ENCODE data around the gene ESPN. TPM values are rescaled to one million over a fixed set of nuclear protein-coding genes. Genes with fewer than 3 reads are reported as not detected.

The ESPN gene
- polyA plus RNA-seq, 4 donors, result 83.5 to 356 (median 285) TPM

DNA sequence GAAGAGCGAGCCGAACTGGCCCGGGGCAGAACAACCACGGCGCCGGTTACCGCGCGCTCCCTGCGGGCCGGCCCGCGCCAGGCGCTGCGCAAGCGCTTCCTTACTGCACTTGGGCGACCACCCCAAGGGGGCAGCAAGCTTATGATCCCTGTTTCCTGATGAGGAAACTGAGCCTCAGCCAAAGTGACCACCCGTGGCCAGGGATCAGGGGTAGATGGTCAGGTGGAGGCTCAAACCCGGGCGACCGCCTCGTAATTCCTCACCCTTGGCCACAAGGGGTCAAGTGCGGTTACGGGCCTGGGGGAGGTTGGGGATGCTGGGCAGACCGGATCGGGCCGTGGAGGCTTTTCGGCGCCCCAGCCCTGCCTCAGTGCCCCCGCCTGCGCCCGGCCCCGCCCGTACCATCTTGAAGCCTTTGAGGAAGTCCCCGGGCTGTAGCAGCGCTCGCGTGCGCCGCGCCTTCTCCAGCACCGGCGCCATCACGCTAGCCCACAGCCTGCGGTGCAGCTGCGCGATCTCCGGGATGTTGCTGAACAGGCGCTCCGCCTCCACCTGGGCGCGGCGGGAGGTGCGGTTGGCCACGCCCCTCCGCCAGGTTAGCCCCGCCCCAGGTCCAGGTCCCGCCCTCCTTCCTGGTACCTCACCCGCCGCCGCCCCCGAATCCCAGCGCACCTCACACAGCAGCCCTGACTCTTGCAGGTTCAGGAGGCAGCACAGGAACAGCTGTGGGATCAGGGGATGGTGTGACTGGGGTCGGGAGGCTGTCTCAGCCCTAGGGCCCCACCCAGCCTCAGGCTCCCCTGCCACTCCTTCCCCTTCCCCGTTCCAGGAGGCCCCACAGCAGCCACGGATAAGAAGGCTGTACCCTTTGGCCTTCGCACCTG, 46.8 kb downstream of the ESPN start:
- FAIRE-seq, result no peak
- peaks cover 0 to 65% (median 0%) of the 10 kb centered on the region in 3 donors for H3K36me3 ChIP-seq (ENCODE audit: control insufficient read depth in 3 of 3, insufficient read depth in 2 of 3, low read depth in 1 of 3, low read length in 3 of 3)
- peak overlapping the region in 2 of 3 donors; percentile 29 to 50 for H3K4me3 ChIP-seq (ENCODE audit: low read depth in 1 of 3, low read length in 3 of 3)
- WGBS, 3 donors, result 41 to 67% (median 53%) methylated on average over 48 to 67 of the region's 67 CpGs
- H3K27me3 ChIP-seq (ENCODE audit: control insufficient read depth in 3 of 3, insufficient read depth in 3 of 3, low read length in 3 of 3), result no peaks in the 10 kb centered on the region
- no peaks in the 10 kb centered on the region for H3K9me3 ChIP-seq (ENCODE audit: control insufficient read depth in 2 of 2, insufficient read depth in 1 of 2, low read depth in 1 of 2, low read length in 1 of 2)
- DNase-seq, result peak in 1 of 2 donors; percentile 88
- peaks cover 3 to 82% (median 5%) of the 10 kb centered on the region in 3 donors for H3K4me1 ChIP-seq (ENCODE audit: control insufficient read depth in 3 of 3, insufficient read depth in 2 of 3, low read depth in 1 of 3, low read length in 2 of 3)
- H3K27ac ChIP-seq (ENCODE audit: low read depth in 1 of 3, low read length in 2 of 3), result peak overlapping the region; percentile 95 to 99 (median 98)

DNA sequence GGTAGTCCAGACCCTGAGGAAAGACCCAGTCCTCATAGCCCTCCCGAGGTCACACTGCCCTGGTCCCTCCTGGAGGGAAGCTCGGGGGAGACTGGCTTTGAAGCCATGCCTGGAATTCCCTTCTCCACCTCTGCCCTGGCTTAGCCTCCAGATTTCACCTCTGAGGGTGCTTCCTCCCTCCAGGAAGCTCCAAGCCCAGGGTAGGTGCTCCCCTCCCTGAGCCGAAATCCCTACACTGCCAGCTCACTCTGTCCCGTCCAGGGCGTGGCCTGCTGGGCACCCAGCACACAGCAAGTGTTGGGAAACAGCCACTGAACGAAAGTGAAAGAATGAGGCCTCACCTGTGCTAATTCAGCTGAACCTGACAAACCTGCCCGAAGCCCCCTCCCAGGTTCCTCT, 47.4 kb downstream of the ESPN start:
- DNase-seq (peak; percentile 97), FAIRE-seq (no peak)
- H3K9me3 ChIP-seq (ENCODE audit: control insufficient read depth in 2 of 2, insufficient read depth in 1 of 2, low read depth in 1 of 2, low read length in 1 of 2), result no peaks in the 10 kb centered on the region
- peaks cover 0 to 64% (median 0%) of the 10 kb centered on the region in 3 donors for H3K36me3 ChIP-seq (ENCODE audit: control insufficient read depth in 3 of 3, insufficient read depth in 2 of 3, low read depth in 1 of 3, low read length in 3 of 3)
- H3K27me3 ChIP-seq (ENCODE audit: control insufficient read depth in 3 of 3, insufficient read depth in 3 of 3, low read length in 3 of 3), result no peaks in the 10 kb centered on the region
- WGBS, 3 donors, result 17 to 62% (median 37%) methylated on average over 7 of the region's 7 CpGs
- peak overlapping the region; percentile 95 to 99 (median 98) for H3K27ac ChIP-seq (ENCODE audit: low read depth in 1 of 3, low read length in 2 of 3)
- H3K4me3 ChIP-seq (ENCODE audit: low read depth in 1 of 3, low read length in 3 of 3), result peak overlapping the region in 2 of 3 donors; percentile 29 to 50
- H3K4me1 ChIP-seq (ENCODE audit: control insufficient read depth in 3 of 3, insufficient read depth in 2 of 3, low read depth in 1 of 3, low read length in 2 of 3), result peaks cover 4 to 81% (median 5%) of the 10 kb centered on the region in 3 donors

DNA sequence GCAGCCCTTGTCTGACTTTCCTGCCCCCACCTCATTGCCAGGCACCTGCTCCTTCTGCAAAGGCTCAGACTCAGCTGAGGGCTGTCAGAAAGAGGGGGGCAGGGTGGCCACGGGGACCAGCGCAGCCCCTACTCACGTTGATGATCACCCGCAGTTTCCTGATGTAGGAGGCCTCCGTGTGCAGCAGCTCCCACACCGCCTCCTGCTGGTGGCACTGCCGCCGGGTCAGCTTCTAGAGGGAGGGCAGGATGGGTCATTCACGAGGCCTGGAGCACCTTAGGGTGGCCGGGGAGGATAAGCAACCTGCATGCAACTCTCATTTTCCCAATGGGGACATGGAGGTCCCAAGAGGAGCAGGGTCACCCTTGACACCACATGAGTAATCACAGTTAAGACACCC, 47.8 kb downstream of the ESPN start:
- no peaks in the 10 kb centered on the region for H3K27me3 ChIP-seq (ENCODE audit: control insufficient read depth in 3 of 3, insufficient read depth in 3 of 3, low read length in 3 of 3)
- no peak overlapping the region for H3K4me3 ChIP-seq (ENCODE audit: low read depth in 1 of 3, low read length in 3 of 3)
- no peak for FAIRE-seq
- H3K9me3 ChIP-seq (ENCODE audit: control insufficient read depth in 2 of 2, insufficient read depth in 1 of 2, low read depth in 1 of 2, low read length in 1 of 2), result no peaks in the 10 kb centered on the region
- H3K27ac ChIP-seq (ENCODE audit: low read depth in 1 of 3, low read length in 2 of 3), result peak overlapping the region; percentile 95 to 99 (median 98)
- DNase-seq, result no peak
- WGBS, 3 donors, result 16 to 57% (median 30%) methylated on average over 10 of the region's 10 CpGs
- peaks cover 0 to 62% (median 0%) of the 10 kb centered on the region in 3 donors for H3K36me3 ChIP-seq (ENCODE audit: control insufficient read depth in 3 of 3, insufficient read depth in 2 of 3, low read depth in 1 of 3, low read length in 3 of 3)
- peaks cover 5 to 81% (median 5%) of the 10 kb centered on the region in 3 donors for H3K4me1 ChIP-seq (ENCODE audit: control insufficient read depth in 3 of 3, insufficient read depth in 2 of 3, low read depth in 1 of 3, low read length in 2 of 3)

DNA sequence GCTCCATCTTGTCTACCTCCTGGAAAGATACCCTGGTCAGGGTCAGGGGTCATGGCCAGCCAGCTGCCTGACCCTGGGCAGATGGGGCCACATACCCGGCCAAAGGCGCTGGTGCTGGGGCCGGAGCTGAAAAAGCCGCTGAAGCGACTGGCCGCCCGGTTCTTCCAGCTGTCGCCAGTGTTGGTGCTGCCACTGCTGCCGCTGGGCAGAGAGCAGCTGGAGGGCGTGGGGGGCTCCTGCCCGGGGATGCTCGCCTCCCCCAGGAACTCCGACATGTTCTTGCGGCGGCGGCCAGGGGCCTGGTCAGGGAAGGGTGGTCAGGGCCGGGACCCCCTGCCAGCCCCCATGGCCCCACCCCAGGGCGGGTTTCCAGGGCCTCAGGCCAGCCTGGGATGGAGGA, 48.6 kb downstream of the ESPN start:
- FAIRE-seq (no peak), DNase-seq (no peak)
- no peak overlapping the region for H3K4me3 ChIP-seq (ENCODE audit: low read depth in 1 of 3, low read length in 3 of 3)
- no peaks in the 10 kb centered on the region for H3K9me3 ChIP-seq (ENCODE audit: control insufficient read depth in 2 of 2, insufficient read depth in 1 of 2, low read depth in 1 of 2, low read length in 1 of 2)
- peaks cover 0 to 54% (median 0%) of the 10 kb centered on the region in 3 donors for H3K36me3 ChIP-seq (ENCODE audit: control insufficient read depth in 3 of 3, insufficient read depth in 2 of 3, low read depth in 1 of 3, low read length in 3 of 3)
- WGBS, 3 donors, result 33 to 81% (median 43%) methylated on average over 18 of the region's 18 CpGs
- peaks cover 5 to 78% (median 5%) of the 10 kb centered on the region in 3 donors for H3K4me1 ChIP-seq (ENCODE audit: control insufficient read depth in 3 of 3, insufficient read depth in 2 of 3, low read depth in 1 of 3, low read length in 2 of 3)
- H3K27ac ChIP-seq (ENCODE audit: low read depth in 1 of 3, low read length in 2 of 3), result peak overlapping the region in 2 of 3 donors; percentile 13 to 98
- H3K27me3 ChIP-seq (ENCODE audit: control insufficient read depth in 3 of 3, insufficient read depth in 3 of 3, low read length in 3 of 3), result no peaks in the 10 kb centered on the region

- peak; percentile 55 to 58 for DNase-seq
- Histone ChIP-seq H3K4me1 (ENCODE audit: control insufficient read depth in 3 of 3, insufficient read depth in 2 of 3, low read depth in 1 of 3, low read length in 2 of 3) (peaks cover 5 to 80% (median 5%) of the 10 kb centered on the region in 3 donors), H3K27ac (ENCODE audit: low read depth in 1 of 3, low read length in 2 of 3) (no peak overlapping the region), H3K9me3 (ENCODE audit: control insufficient read depth in 2 of 2, insufficient read depth in 1 of 2, low read depth in 1 of 2, low read length in 1 of 2) (no peaks in the 10 kb centered on the region), H3K27me3 (ENCODE audit: control insufficient read depth in 3 of 3, insufficient read depth in 3 of 3, low read length in 3 of 3) (no peaks in the 10 kb centered on the region), H3K4me3 (ENCODE audit: low read depth in 1 of 3, low read length in 3 of 3) (peak overlapping the region in 1 of 3 donors; percentile 9), H3K36me3 (ENCODE audit: control insufficient read depth in 3 of 3, insufficient read depth in 2 of 3, low read depth in 1 of 3, low read length in 3 of 3) (peaks cover 0 to 44% (median 0%) of the 10 kb centered on the region in 3 donors)
- WGBS, 3 donors, result 15 to 61% (median 38%) methylated on average over 26 to 33 of the region's 33 CpGs
- no peak for FAIRE-seq
These were observed 49.6 kb downstream of the ESPN start for GRCh38 chr1:6473974-6474814.

- FAIRE-seq (no peak), DNase-seq (no peak)
- Histone ChIP-seq H3K27me3 (ENCODE audit: control insufficient read depth in 3 of 3, insufficient read depth in 3 of 3, low read length in 3 of 3) (no peaks in the 10 kb centered on the region), H3K36me3 (ENCODE audit: control insufficient read depth in 3 of 3, insufficient read depth in 2 of 3, low read depth in 1 of 3, low read length in 3 of 3) (peaks cover 0 to 37% (median 0%) of the 10 kb centered on the region in 3 donors), H3K4me3 (ENCODE audit: low read depth in 1 of 3, low read length in 3 of 3) (no peak overlapping the region), H3K27ac (ENCODE audit: low read depth in 1 of 3, low read length in 2 of 3) (no peak overlapping the region), H3K9me3 (ENCODE audit: control insufficient read depth in 2 of 2, insufficient read depth in 1 of 2, low read depth in 1 of 2, low read length in 1 of 2) (no peaks in the 10 kb centered on the region), H3K4me1 (ENCODE audit: control insufficient read depth in 3 of 3, insufficient read depth in 2 of 3, low read depth in 1 of 3, low read length in 2 of 3) (peaks cover 5 to 84% (median 5%) of the 10 kb centered on the region in 3 donors)
- 37 to 66% (median 44%) methylated on average over 12 to 13 of the region's 13 CpGs for WGBS, 3 donors
These were observed 50.3 kb downstream of the ESPN start for GRCh38 chr1:6474815-6475282.

DNA sequence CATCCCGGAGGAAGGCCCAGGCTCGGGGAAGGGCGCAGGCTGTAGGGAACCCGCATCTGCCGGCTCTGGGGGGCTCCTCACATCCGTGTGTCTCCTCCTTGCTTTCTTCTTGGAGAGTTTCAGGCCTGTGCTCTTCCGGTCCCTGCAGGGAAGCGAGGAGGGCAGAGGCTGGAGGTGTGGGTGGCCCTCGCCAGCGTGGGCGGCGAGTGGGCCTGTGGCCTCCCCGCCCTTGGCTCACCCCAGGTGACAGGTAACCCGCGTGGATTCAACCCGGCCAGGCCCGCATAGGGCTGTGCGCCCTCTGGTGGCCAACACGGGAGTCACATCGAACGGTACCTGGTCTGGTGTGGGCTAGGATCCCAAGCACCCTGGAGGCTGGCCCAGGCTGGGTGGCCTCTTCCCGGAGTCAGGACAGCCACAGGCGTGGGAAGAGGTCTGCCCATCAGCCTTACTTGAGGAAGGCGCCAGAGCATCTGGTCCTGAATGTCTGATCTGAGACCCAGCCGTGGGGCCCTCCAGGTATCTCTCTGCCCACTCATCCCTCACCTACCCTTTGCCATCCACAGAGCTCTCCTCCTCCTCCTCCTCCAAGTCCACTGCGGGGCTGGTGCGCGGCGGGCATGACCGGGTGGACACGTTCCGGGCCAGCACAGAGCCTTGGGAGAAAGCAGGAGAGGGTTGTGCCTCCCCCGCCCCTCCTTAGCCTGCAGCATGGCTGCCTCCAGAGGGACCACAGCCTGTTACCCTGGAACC, 51.0 kb downstream of the ESPN start:
- Histone ChIP-seq H3K36me3 (ENCODE audit: control insufficient read depth in 3 of 3, insufficient read depth in 2 of 3, low read depth in 1 of 3, low read length in 3 of 3) (peaks cover 0 to 30% (median 0%) of the 10 kb centered on the region in 3 donors), H3K9me3 (ENCODE audit: control insufficient read depth in 2 of 2, insufficient read depth in 1 of 2, low read depth in 1 of 2, low read length in 1 of 2) (no peaks in the 10 kb centered on the region), H3K27ac (ENCODE audit: low read depth in 1 of 3, low read length in 2 of 3) (peak overlapping the region in 2 of 3 donors; percentile 47 to 76), H3K27me3 (ENCODE audit: control insufficient read depth in 3 of 3, insufficient read depth in 3 of 3, low read length in 3 of 3) (no peaks in the 10 kb centered on the region), H3K4me1 (ENCODE audit: control insufficient read depth in 3 of 3, insufficient read depth in 2 of 3, low read depth in 1 of 3, low read length in 2 of 3) (peaks cover 5 to 84% (median 5%) of the 10 kb centered on the region in 3 donors), H3K4me3 (ENCODE audit: low read depth in 1 of 3, low read length in 3 of 3) (no peak overlapping the region)
- no peak for FAIRE-seq
- WGBS, 3 donors, result 13 to 27% (median 14%) methylated on average over 30 to 33 of the region's 33 CpGs
- peak; percentile 68 to 84 for DNase-seq
